SJSA1 (cell line): ENCODE data around the gene TGM2. TPM values are rescaled to one million over a fixed set of nuclear protein-coding genes. Genes with fewer than 3 reads are reported as not detected.
A peak's percentile ranks its signal among the peaks of the same experiment; 100 is the strongest.

ENCODE experiments used
- DNase-seq, 2 experiments: peaks; one replicate each; pipeline ENCODE4 v3.0.0-alpha.2; 2015 to 2020; ENCODE audit warnings: low spot score in 2 of 2, low read depth in 1 of 2
- H3K27ac ChIP-seq: fragments of 250-450 bp; sonication (Bioruptor Pico); 2 replicates; pipeline ENCODE4 v1.5.1; 2020; ENCODE audit warnings: mild to moderate bottlenecking, moderate library complexity
- H3K27me3 ChIP-seq: fragments of 250-450 bp; sonication (Bioruptor Pico); replicated peaks from 2 replicates; pipeline ENCODE4 v1.5.1; 2020; ENCODE audit warnings: mild to moderate bottlenecking, moderate library complexity
- H3K36me3 ChIP-seq: fragments of 250-450 bp; sonication (Bioruptor Pico); 2 replicates; pipeline ENCODE4 v1.5.1; 2020; ENCODE audit warnings: mild to moderate bottlenecking
- H3K4me1 ChIP-seq: fragments of 250-450 bp; sonication (Bioruptor Pico); replicated peaks from 2 replicates; pipeline ENCODE4 v1.6.1; 2021; ENCODE audit warnings: mild to moderate bottlenecking
- H3K4me3 ChIP-seq: fragments of 250-450 bp; sonication (Bioruptor Pico); 2 replicates; pipeline ENCODE4 v1.5.1; 2020; ENCODE audit warnings: mild to moderate bottlenecking
- H3K9me3 ChIP-seq: fragments of 250-450 bp; sonication (Bioruptor Pico); replicated peaks from 2 replicates; pipeline ENCODE4 v1.5.1; 2020; ENCODE audit warnings: mild to moderate bottlenecking
- total RNA-seq: library from RNA; depleted of rRNA; stranded (reverse); fragments of >200 nt; shearing (Covaris generic); gene quantifications from 2 replicates; pipeline ENCODE4 v1.2.3, GENCODE V29; 2014; rRNA removed

The TGM2 gene
- total RNA-seq, 1 experiment from 2014 or later: 32.2 TPM

DNA sequence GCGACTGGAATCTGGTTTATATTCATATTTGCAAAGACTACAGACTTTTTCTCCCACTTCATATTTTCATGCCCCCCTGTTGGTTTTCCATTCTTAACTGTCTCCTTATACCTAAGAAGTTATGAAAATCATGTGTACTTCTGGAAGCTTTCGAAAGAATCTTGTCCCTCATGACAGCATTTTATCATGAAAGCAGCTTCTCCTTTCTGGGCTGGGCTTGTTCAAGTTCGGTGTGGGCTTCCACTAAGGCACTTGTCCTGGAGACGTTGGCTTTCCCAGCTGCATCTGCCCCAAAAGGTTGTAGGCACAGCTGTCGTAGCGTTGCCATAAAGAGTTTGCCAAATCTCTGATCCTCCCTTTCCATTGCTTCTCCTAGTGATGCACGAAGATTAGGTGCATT, 75.0 kb downstream of the TGM2 start:
- Histone ChIP-seq H3K27me3 (no peaks in the 10 kb centered on the region), H3K36me3 (peaks cover 81% of the 10 kb centered on the region), H3K27ac (no peak overlapping the region), H3K9me3 (no peaks in the 10 kb centered on the region), H3K4me3 (no peak overlapping the region), H3K4me1 (peaks cover 54% of the 10 kb centered on the region)
- DNase-seq: no peak

GRCh38 chr20:38089500-38089899, 75.6 kb downstream of the TGM2 start:
- H3K27ac ChIP-seq: no peak overlapping the region
- peaks cover 82% of the 10 kb centered on the region for H3K36me3 ChIP-seq
- H3K27me3 ChIP-seq: no peaks in the 10 kb centered on the region
- no peak for DNase-seq
- H3K4me3 ChIP-seq: no peak overlapping the region
- no peaks in the 10 kb centered on the region for H3K9me3 ChIP-seq
- H3K4me1 ChIP-seq: peaks cover 57% of the 10 kb centered on the region

- H3K4me3 ChIP-seq: no peak overlapping the region
- no peak for DNase-seq
- H3K27ac ChIP-seq: peak overlapping the region; percentile 70
- peaks cover 62% of the 10 kb centered on the region for H3K36me3 ChIP-seq
- H3K9me3 ChIP-seq: no peaks in the 10 kb centered on the region
- H3K27me3 ChIP-seq: no peaks in the 10 kb centered on the region
- H3K4me1 ChIP-seq: peaks cover 65% of the 10 kb centered on the region
These were observed 80.0 kb downstream of the TGM2 start for GRCh38 chr20:38085026-38085425.

DNA sequence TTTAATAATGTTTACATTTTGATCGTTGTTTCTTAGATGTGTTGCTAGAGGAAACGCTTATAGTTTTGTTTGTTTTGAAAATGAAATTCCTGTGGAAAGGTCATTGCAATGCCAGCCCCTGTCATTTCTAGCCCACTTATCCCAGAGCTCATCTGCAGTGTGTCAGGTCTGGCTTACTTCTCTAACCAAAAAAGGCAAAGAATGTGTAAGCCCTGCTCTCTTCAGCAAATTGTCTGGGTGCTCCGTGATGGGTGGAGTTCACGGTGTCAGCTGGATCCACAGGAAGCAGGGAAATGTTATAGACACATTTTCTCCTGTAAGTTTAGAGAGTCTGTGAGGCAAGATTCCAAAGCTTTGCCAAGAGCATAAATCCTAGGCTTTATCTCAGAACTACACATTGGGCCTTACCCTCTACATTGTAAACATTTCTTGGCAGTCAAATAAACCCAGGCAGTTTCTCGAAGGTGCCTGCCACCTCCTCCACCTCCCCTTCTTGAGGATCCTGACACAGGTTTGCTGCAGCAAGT, 80.6 kb downstream of the TGM2 start:
- Histone ChIP-seq H3K36me3 (peaks cover 62% of the 10 kb centered on the region), H3K4me3 (no peak overlapping the region), H3K9me3 (no peaks in the 10 kb centered on the region), H3K27ac (peak overlapping the region; percentile 92), H3K4me1 (peaks cover 65% of the 10 kb centered on the region), H3K27me3 (no peaks in the 10 kb centered on the region)
- peak; percentile 87 to 88 for DNase-seq

DNA sequence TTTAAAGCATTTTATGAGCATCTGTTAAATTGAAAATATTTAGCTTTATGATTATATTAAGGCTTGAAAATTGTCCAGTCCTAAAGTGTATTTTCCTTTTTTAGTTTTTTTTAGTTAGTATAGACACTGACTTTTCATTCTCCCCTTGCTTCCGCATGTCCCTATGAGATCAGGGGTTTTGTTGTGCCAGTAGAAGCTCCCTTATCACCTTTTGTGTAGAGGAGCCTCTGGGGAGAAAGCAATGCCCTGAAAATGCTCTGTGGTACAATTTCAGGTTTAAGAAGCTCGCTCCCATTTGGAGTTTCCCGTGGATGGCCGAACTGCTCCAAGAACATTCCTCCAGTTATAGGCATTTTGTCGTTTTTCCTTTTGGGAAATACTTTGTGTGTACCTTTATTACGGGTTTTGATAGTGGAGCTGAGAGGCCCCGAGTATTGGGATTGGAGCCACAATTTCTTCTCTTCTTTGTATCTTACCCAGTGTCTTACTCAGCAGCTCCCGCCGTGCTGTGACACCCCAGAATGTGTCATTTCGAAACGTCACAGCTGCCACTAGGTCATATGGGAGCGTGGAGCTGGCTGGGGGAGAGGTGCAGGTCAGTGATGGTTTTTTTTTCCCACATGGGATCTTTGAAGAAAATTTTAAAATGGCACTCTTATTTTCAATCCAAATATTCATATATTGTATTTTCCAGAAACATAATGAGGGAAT, 81.6 kb downstream of the TGM2 start:
- H3K4me3 ChIP-seq: no peak overlapping the region
- H3K9me3 ChIP-seq: no peaks in the 10 kb centered on the region
- peak overlapping the region; percentile 92 for H3K27ac ChIP-seq
- peaks cover 62% of the 10 kb centered on the region for H3K36me3 ChIP-seq
- peaks cover 65% of the 10 kb centered on the region for H3K4me1 ChIP-seq
- H3K27me3 ChIP-seq: no peaks in the 10 kb centered on the region
- DNase-seq: peak; percentile 53 to 58

- Histone ChIP-seq H3K9me3 (no peaks in the 10 kb centered on the region), H3K27me3 (no peaks in the 10 kb centered on the region), H3K36me3 (peaks cover 58% of the 10 kb centered on the region), H3K27ac (peak overlapping the region; percentile 92), H3K4me3 (no peak overlapping the region), H3K4me1 (peaks cover 63% of the 10 kb centered on the region)
- peak in 1 of 2 experiments; percentile 24 for DNase-seq
These were observed 82.2 kb downstream of the TGM2 start for GRCh38 chr20:38082894-38083293.

- DNase-seq: no peak
- Histone ChIP-seq H3K36me3 (peaks cover 55% of the 10 kb centered on the region), H3K27me3 (no peaks in the 10 kb centered on the region)
These were observed 83.5 kb downstream of the TGM2 start for GRCh38 chr20:38081575-38081974.

GRCh38 chr20:38079353-38079752, 85.7 kb downstream of the TGM2 start:
- Histone ChIP-seq H3K36me3 (peaks cover 49% of the 10 kb centered on the region), H3K9me3 (no peaks in the 10 kb centered on the region), H3K27me3 (no peaks in the 10 kb centered on the region), H3K4me1 (peaks cover 39% of the 10 kb centered on the region), H3K4me3 (no peak overlapping the region), H3K27ac (no peak overlapping the region)
- no peak for DNase-seq

More at GRCh38 chr20:38081575-38081974, 83.5 kb downstream of the TGM2 start:
- Histone ChIP-seq H3K4me3 (no peak overlapping the region), H3K4me1 (peaks cover 50% of the 10 kb centered on the region), H3K9me3 (no peaks in the 10 kb centered on the region), H3K27ac (no peak overlapping the region)

DNA sequence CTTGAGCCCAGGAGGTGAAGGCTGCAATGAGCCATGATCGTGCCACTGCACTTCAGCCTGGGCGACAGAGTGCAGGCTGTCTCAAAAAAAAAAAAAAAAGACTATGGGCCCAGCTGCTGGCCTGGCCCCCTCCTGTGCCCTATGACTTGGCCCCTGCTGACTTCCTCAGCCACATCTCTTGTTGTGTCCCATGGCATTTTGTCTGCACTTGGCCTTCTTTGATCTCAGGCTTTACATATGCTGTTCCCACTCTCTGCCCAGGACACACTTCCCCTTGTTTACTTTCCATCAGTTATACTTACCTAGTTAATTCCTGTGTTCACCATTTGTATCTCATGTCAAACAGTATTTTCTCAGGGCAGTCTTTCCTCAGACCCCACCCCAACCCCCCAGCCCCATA, 87.0 kb downstream of the TGM2 start:
- Histone ChIP-seq H3K9me3 (no peaks in the 10 kb centered on the region), H3K4me3 (no peak overlapping the region), H3K4me1 (peaks cover 34% of the 10 kb centered on the region), H3K27ac (no peak overlapping the region), H3K36me3 (peaks cover 58% of the 10 kb centered on the region), H3K27me3 (no peaks in the 10 kb centered on the region)
- DNase-seq: no peak

Other genes with a start within 250 kb of the TGM2 start
- gene TTI1, start 131.8 kb downstream of the TGM2 start, total RNA-seq: 14.4 and 16.1 TPM in 2 replicates
- 27.9 and 50.7 TPM in 2 replicates for gene RPRD1B, start 131.5 kb downstream of the TGM2 start, total RNA-seq
- gene KIAA1755, start 95.5 kb upstream of the TGM2 start, total RNA-seq: 0.03 and 0.44 TPM in 2 replicates
- gene BPI, start 138.9 kb upstream of the TGM2 start, total RNA-seq: 0.11 TPM in 1 of 2 replicates, not detected in the other
- gene LBP, start 181.2 kb upstream of the TGM2 start, total RNA-seq: not detected in 2 replicates